GM21528 (cell line): ENCODE measurements around the gene SPRY1.

Experiments
- ATAC-seq: cut with Tn5 transposase; IDR thresholded peaks from one replicate; pipeline ENCODE4 v1.9.1; 2021; ENCODE audit warnings: mild to moderate bottlenecking, moderate library complexity; ENCODE audit not compliant: unreplicated experiment, low FRiP score

The SPRY1 gene

DNA sequence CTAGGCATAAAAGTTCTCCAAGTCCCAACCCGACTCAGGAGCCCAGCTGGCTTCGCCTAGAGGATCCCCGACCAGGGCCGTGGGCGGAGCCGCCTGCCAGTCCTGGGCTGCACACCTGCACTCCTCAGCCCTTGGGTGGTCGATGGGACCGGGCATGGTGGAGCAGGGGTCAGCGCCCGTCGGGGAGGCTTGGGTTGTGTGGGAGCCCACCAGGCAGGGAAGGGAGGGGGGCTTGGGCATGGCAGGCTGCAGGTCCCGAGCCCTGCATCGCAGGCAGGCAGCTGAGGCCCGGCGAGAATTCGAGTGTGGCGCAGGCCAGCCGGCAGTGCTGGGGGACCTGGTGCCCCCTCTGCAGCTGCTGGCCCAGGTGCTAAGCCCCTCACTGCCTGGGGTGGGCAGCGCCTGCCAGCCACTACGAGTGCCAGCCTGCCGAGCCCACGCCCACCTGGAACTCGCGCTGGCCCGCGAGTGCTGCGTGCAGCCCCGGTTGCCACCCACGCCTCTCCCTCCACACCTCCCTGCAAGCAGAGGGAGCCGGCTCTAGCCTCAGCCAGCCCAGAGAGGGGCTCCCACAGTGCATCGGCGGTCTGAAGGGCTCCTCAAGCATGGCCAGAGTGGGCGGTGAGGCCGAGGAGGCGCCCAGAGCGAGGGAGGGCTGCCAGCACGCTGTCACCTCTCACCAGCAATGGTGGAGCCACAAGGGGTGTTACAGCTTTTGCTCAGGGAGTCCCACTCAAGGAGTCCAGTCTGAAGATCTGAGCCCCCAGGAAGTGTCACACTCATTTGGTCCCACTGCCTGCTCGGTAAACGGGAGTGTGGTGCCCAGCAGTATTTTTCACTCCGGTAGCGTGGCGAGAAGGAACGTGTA is 38.9 kb downstream of the SPRY1 start:
- no peak for ATAC-seq

- no peak for ATAC-seq
Observed at GRCh38 chr4:123438031-123438430, 41.4 kb downstream of the SPRY1 start.

- ATAC-seq, result peak; percentile 73
Observed at GRCh38 chr4:123443401-123444289, 47.0 kb downstream of the SPRY1 start.

DNA sequence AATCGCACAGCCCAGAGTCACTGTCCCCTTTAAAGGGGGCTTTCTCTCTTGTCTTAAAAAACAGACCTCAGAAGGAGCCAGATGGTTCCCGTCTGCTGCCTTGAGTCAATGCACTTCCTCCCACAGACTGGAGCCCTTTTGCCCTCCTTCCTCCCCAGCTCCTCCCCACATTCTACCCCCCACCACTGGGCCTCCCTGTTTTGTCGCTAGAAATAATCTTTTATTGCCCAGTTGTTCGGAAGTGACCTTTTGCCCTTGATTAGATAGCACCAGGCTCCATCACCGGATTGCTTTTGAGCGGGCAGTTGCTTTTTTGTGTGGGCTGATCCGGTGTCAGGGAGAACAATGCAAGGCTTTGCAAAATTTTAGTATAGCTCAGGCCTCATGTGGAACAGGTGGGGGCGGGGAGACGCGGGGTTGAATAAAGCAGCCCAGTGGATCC is 47.7 kb downstream of the SPRY1 start:
- ATAC-seq, result peak; percentile 87

DNA sequence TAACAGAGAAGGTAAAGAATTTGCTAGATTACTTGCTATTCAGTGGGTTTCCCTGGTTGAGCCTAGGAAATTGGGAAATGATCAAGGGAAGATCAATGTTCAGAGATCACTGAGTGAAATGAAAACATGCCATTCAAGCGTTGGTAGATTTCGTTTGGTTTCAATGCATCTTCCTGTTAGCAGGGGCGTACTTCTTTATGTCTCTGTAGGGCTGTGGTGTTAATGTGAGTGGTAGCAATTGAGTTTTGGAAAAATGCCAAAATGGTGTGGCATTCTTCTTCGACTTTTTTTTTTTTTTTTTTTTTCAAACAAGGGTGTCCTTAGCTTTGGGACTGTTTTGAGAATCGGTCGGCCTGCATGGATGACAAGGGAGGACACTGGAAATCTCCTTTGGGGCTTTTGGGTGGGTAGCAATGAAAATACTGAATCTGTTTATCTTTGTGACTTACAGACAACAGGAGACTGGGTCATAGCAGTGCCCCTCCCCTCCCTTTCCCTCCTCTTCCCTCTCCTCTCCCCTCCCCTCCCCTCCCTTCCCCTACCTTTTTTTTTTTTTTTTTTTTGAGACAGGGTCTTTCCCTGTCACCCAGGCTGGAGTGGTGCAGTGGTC is 50.4 kb downstream of the SPRY1 start:
- no peak for ATAC-seq

DNA sequence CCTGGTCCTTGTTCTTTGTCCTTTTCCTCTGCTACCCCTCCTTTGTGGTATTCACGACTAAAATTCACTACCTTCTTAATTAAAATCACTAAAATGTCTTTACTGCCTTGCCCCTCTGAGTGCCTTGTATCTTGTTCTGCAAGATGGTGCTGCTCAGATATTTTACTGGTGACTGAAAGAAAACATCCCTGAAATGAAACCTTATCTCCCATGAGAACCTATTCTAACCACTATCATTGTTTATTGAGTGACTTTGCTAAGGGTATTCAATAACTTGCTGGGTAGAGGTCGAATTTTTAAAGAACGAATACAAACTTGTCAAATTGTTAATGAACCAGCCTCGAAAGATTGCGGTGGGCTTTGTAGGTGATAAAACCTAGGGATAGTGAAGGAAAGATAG is 52.8 kb downstream of the SPRY1 start:
- no peak for ATAC-seq

DNA sequence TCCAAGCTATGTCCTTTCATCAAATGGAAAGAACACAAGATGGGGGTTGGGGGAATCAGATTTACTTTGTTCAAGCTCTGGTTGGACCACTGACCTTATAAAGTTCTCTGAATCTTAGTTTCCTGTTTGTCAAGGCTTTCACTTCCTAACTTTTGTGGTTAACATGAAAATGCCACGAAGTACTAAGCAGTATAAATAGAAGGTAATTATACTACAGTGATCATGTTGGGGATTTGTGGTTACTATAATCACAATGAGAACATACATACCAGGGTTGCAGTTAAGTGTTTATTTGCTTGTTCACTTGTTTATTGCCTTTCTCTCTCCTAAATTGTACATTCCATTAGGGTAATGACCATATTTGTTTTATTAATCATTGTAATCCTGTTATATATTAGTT is 53.2 kb downstream of the SPRY1 start:
- peak; percentile 84 for ATAC-seq

DNA sequence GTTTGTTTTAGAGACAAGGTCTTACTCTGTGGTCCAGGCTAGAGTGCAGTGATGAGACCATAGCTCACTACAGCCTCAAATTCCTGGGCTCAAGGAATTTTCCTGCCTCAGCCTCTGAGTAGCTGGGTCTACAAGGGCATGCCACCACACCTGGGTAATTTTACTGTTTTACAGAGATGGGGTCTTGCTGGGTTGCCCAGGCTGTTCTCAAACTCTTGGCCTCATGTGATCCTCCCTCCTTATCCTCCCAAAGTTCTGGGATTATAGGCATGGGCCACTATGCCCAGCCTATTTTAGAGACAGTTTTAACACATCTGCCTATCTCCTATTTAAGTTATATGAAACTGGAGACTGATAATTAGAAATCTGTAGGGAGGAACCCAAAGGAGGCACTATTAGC is 53.8 kb downstream of the SPRY1 start:
- ATAC-seq, result no peak

DNA sequence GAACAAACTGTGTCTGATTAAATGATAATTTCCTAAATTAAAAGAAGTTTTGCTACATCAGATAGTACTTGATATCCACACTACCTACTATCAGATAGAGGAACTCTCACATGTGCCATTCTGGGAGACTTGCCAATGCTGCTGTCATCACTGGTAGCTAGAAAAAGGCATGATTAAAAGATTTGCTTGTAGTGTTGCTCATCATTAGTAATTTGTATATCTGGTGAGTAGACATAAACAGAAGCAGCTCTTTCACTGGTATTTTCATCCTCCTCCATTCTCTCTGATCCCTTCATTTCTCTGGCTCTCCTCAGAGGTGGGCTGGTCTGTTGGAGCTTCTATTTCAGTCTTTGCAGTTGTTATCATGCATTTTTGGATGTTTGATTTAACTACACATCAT is 56.0 kb downstream of the SPRY1 start:
- no peak for ATAC-seq

DNA sequence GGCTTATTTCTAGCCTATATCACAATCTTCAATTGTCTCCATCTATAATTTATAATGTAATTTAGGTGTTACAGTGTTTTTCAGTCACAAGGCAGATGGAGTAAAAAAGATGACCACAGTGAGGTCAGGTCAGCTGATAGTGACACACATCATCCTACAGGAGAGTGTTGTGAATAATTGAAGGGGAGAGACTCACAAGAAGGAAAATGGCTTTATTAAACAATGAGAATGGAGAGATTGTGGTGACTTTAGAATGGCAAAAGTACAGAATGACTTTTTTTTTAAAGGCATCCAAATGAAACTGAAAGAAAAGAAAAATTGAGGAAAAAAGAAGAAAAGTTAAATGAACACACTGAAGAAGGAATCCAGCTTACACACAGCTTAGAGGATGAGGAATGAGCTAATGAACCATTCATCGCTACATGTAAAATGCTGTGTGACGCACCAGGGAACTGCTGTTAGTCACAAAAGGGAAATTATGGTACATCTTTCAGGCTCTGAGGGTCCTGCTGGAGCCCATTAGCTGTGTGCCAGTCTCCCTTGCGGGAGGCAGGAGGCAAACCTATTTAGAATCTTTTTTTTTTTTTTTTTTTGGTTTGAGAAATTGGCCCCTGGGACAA is 56.6 kb downstream of the SPRY1 start:
- no peak for ATAC-seq
